Measurements from ENCODE around the gene HIRA. TPM values are rescaled to one million over a fixed set of nuclear protein-coding genes. Genes with fewer than 3 reads are reported as not detected.

The HIRA gene
- total and polyA plus RNA-seq, 2 experiments from 2014 or later = 2.7 to 18.6 TPM

DNA sequence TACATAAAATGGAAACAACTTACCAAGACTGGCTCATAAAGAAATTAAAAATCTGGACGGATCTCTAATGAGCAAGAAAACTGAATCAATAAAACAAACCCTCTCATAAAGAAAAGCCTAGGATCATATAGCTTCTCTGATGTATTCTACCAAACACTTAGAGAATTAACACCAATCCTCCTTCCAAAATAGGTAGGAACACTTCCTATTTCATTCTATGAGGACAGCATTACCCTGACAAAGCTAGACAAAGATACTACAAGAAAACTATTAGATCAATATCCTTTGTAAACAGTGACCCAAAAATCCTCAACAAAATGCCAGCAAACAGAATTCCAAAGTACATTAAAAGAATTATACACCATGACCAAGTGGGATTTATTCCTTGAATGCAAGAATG, 87.1 kb downstream of the HIRA start:
- Histone ChIP-seq H3K27me3 (replicated peaks; ENCODE audit: insufficient read depth) (no peaks in the 10 kb centered on the region), H4K20me1 (ENCODE audit: insufficient read depth) (no peaks in the 10 kb centered on the region), H3K9ac (no peak overlapping the region), H3K9me2 (ENCODE audit: insufficient read depth) (no peaks in the 10 kb centered on the region), H3K4me1 (ENCODE audit: insufficient read depth) (no peaks in the 10 kb centered on the region), H3K4me3 (no peak overlapping the region), H3K4me2 (ENCODE audit: unreplicated experiment) (no peak overlapping the region), H3K27ac (no peak overlapping the region), H3F3A (ENCODE audit: insufficient read depth) (no peaks in the 10 kb centered on the region), H3K36me3 (ENCODE audit: low read depth) (peaks cover 54% of the 10 kb centered on the region), H3K79me2 (ENCODE audit: insufficient read depth) (peaks cover 20% of the 10 kb centered on the region), H2AFZ (no peak overlapping the region), H3K9me3 (ENCODE audit: low read depth) (no peaks in the 10 kb centered on the region)
- no peak for DNase-seq
- TF ChIP-seq EZH2phosphoT487 (IDR thresholded peaks at IDR 0.05; ENCODE audit: insufficient read depth, low read depth) (no peak), EZH2 (IDR thresholded peaks at IDR 0.05; ENCODE audit: insufficient read depth, poor library complexity, severe bottlenecking) (no peak)
- WGBS, 2 experiments (ENCODE audit: low coverage in 1 of 2, low lambda C conversion rate in 2 of 2, missing lambda C conversion rate in 2 of 2) = 97% methylated on average over 1 of the region's 1 CpG
- in situ Hi-C loops (cut with MboI) = no loop called here

DNA sequence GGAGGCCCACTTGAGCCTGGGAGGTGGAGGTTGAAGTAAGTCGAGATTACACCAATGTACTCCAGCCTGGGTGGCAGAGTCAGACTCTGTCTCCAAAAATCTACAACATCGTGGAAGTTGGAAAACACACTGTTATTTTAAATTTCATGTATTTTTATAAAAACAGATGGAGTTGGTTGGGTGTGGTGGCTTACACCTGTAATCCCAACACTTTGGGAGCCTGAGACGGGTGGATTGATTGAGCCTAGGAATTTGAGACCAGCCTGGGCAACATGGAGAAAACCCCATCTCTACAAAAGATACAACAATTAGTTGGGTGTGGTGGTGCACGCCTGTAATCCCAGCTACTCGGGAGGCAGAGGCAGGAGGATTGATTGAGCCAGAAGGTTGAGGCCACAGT, 88.1 kb downstream of the HIRA start:
- H3K79me2 ChIP-seq (ENCODE audit: insufficient read depth) = peaks cover 29% of the 10 kb centered on the region
- no peaks in the 10 kb centered on the region for H3K9me3 ChIP-seq (ENCODE audit: low read depth)
- no peak overlapping the region for H3K27ac ChIP-seq
- H3K9ac ChIP-seq = no peak overlapping the region
- in situ Hi-C loops (cut with MboI) = no loop called here
- no peaks in the 10 kb centered on the region for H3K9me2 ChIP-seq (ENCODE audit: insufficient read depth)
- TF ChIP-seq EZH2 (IDR thresholded peaks at IDR 0.05; ENCODE audit: insufficient read depth, poor library complexity, severe bottlenecking) (no peak), EZH2phosphoT487 (IDR thresholded peaks at IDR 0.05; ENCODE audit: insufficient read depth, low read depth) (no peak)
- H3K27me3 ChIP-seq (replicated peaks; ENCODE audit: insufficient read depth) = no peaks in the 10 kb centered on the region
- no peak for DNase-seq
- peaks cover 54% of the 10 kb centered on the region for H3K36me3 ChIP-seq (ENCODE audit: low read depth)
- H3F3A ChIP-seq (ENCODE audit: insufficient read depth) = no peaks in the 10 kb centered on the region
- no peak overlapping the region for H2AFZ ChIP-seq
- H3K4me2 ChIP-seq (ENCODE audit: unreplicated experiment) = no peak overlapping the region
- no peaks in the 10 kb centered on the region for H3K4me1 ChIP-seq (ENCODE audit: insufficient read depth)
- H3K4me3 ChIP-seq = no peak overlapping the region
- WGBS, 2 experiments (ENCODE audit: low coverage in 1 of 2, low lambda C conversion rate in 2 of 2, missing lambda C conversion rate in 2 of 2) = 94 to 99% methylated on average over 5 of the region's 5 CpGs
- no peaks in the 10 kb centered on the region for H4K20me1 ChIP-seq (ENCODE audit: insufficient read depth)

DNA sequence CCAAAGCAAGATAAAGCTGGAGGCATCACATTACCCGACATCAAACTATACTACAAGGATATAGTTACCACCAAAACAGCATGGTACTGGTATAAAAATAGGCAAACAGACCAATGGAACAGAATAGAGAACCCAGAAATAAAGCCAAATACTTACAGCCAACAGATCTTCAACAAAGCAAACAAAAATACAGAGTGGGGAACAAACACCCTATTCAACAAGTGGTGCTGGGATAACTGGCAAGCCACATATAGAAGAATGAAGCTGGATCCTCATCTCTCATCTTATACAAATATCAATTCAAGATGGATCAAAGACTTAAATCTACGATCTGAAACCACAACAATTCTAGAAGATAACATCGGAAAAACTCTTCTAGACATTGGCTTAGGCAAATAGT, 90.0 kb downstream of the HIRA start:
- Histone ChIP-seq H3K9ac (no peak overlapping the region), H3K9me2 (ENCODE audit: insufficient read depth) (no peaks in the 10 kb centered on the region), H3K4me3 (no peak overlapping the region), H3K79me2 (ENCODE audit: insufficient read depth) (peaks cover 48% of the 10 kb centered on the region), H3K4me2 (ENCODE audit: unreplicated experiment) (no peak overlapping the region), H4K20me1 (ENCODE audit: insufficient read depth) (no peaks in the 10 kb centered on the region), H3K4me1 (ENCODE audit: insufficient read depth) (no peaks in the 10 kb centered on the region), H2AFZ (no peak overlapping the region), H3K9me3 (ENCODE audit: low read depth) (no peaks in the 10 kb centered on the region), H3K27ac (no peak overlapping the region), H3K27me3 (replicated peaks; ENCODE audit: insufficient read depth) (no peaks in the 10 kb centered on the region), H3F3A (ENCODE audit: insufficient read depth) (no peaks in the 10 kb centered on the region), H3K36me3 (ENCODE audit: low read depth) (peaks cover 62% of the 10 kb centered on the region)
- WGBS, 2 experiments (ENCODE audit: low coverage in 1 of 2, low lambda C conversion rate in 2 of 2, missing lambda C conversion rate in 2 of 2) = 64 to 66% methylated on average over 3 of the region's 3 CpGs
- no peak for TF ChIP-seq EZH2 (IDR thresholded peaks at IDR 0.05; ENCODE audit: insufficient read depth, poor library complexity, severe bottlenecking)
- no peak for TF ChIP-seq EZH2phosphoT487 (IDR thresholded peaks at IDR 0.05; ENCODE audit: insufficient read depth, low read depth)
- in situ Hi-C loops (cut with MboI) = no loop called here
- DNase-seq = no peak

DNA sequence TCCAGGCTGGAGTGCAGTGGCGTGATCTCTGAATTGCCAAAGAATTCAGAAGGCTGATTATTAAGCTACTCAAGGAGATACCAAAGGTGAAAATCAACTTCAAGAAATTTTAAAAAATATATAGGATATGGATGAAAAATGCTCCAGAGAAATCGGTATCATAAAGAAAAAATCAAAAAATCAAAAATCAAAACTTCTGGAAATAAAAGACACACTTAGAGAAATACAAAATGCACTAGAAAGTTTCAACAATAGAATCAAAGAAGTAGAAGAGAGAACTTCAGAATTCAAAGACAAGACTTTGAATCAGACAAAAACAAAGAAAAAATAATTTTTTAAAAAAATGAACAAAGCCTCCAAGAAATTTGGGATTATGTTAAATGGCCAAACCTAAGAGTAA, 94.4 kb downstream of the HIRA start:
- no peak overlapping the region for H3K9ac ChIP-seq
- no peaks in the 10 kb centered on the region for H3F3A ChIP-seq (ENCODE audit: insufficient read depth)
- H3K27me3 ChIP-seq (replicated peaks; ENCODE audit: insufficient read depth) = no peaks in the 10 kb centered on the region
- peaks cover 62% of the 10 kb centered on the region for H3K36me3 ChIP-seq (ENCODE audit: low read depth)
- no peak for DNase-seq
- 100% methylated on average over 2 of the region's 2 CpGs for WGBS, 2 experiments (ENCODE audit: low coverage in 1 of 2, low lambda C conversion rate in 2 of 2, missing lambda C conversion rate in 2 of 2)
- no peak overlapping the region for H3K4me3 ChIP-seq
- no peaks in the 10 kb centered on the region for H4K20me1 ChIP-seq (ENCODE audit: insufficient read depth)
- no peaks in the 10 kb centered on the region for H3K9me3 ChIP-seq (ENCODE audit: low read depth)
- TF ChIP-seq EZH2phosphoT487 (IDR thresholded peaks at IDR 0.05; ENCODE audit: insufficient read depth, low read depth) (no peak), EZH2 (IDR thresholded peaks at IDR 0.05; ENCODE audit: insufficient read depth, poor library complexity, severe bottlenecking) (no peak)
- in situ Hi-C loops (cut with MboI) = no loop called here
- H2AFZ ChIP-seq = no peak overlapping the region
- no peaks in the 10 kb centered on the region for H3K9me2 ChIP-seq (ENCODE audit: insufficient read depth)
- H3K4me1 ChIP-seq (ENCODE audit: insufficient read depth) = no peaks in the 10 kb centered on the region
- no peak overlapping the region for H3K27ac ChIP-seq
- H3K79me2 ChIP-seq (ENCODE audit: insufficient read depth) = peaks cover 47% of the 10 kb centered on the region
- no peak overlapping the region for H3K4me2 ChIP-seq (ENCODE audit: unreplicated experiment)
